Muscle layer of colon (tissue), 2 donors: ENCODE data around the gene ARSG.

Experiments
- H3K27ac ChIP-seq: one replicate; pipeline ENCODE4 v1.7.0; 2013; ENCODE audit warnings: low read depth, mild to moderate bottlenecking, low read length, moderate library complexity
- H3K27me3 ChIP-seq, 2 donors: one replicate each; pipeline ENCODE4 v1.7.0; 2013; ENCODE audit warnings: low read length in 2 of 2, mild to moderate bottlenecking in 2 of 2; ENCODE audit not compliant: insufficient read depth in 2 of 2, control insufficient read depth in 1 of 2
- H3K36me3 ChIP-seq: one replicate; pipeline ENCODE4 v1.7.0; 2013; ENCODE audit warnings: mild to moderate bottlenecking, low read length; ENCODE audit not compliant: insufficient read depth
- H3K4me1 ChIP-seq: one replicate; pipeline ENCODE4 v1.7.0; 2013; ENCODE audit warnings: mild to moderate bottlenecking, low read length; ENCODE audit not compliant: insufficient read depth
- H3K4me3 ChIP-seq, 2 donors: one replicate each; pipeline ENCODE4 v1.7.0; 2013; ENCODE audit warnings: low read length in 2 of 2, low read depth in 1 of 2, mild to moderate bottlenecking in 1 of 2, moderate library complexity in 1 of 2
- H3K9ac ChIP-seq: one replicate; pipeline ENCODE4 v1.7.0; 2013; ENCODE audit warnings: low read length
- H3K9me3 ChIP-seq: one replicate; pipeline ENCODE4 v1.7.0; 2013; ENCODE audit warnings: mild to moderate bottlenecking, low read length
- donor health status: abdominal sarcoma.
- donor health status: Adenocarcinoma of cecum.

The ARSG gene

DNA sequence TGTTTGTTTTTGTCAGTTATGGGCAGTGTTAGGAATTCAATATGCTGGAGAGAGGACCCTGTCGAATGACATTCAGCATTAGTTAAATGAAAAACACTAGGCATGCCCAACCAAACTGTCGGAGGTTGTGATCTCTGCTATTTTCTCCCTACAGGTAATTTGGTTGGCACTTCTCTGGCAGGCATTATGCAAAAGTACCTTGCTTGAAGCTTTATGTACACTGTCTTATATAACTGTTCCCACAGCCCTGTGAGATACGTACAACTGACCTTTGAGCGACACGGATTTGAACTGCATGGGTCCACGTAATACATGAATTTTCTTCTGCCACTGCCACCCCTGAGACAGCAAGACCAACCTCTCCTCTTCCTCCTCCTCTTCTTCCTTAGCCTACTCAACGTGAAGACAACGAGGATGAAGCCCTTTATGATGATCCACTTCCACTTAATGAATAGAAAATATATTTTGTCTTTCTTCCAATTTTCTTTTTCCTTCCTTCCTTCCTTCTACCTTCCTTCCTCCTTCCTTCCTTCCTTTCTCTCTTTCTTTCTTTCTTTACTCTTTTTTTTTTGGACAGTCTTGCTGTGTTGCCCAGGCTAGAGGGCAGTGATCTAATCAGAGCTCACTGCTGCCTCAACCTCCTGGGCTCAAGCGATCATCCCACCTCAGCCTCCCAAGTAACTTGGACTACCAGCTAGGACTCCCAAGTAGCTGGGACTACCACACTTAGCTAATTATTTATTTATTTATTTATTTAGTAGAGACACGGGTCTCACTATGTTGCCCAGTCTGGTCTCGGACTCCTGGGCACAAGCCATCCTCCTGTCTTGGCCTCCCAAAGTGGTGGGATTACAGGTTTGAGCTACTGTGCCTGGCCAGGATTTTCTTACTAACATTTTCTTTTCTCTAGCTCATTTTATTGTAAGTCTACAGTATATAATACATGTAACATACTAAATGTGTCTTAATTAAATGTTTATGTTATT lies 88.7 kb downstream of the ARSG start:
- H3K27me3 ChIP-seq = no peaks in the 10 kb centered on the region
- H3K9me3 ChIP-seq = no peaks in the 10 kb centered on the region
- H3K4me1 ChIP-seq = peaks cover 13% of the 10 kb centered on the region
- H3K27ac ChIP-seq = no peak overlapping the region
- H3K36me3 ChIP-seq = no peaks in the 10 kb centered on the region
- H3K9ac ChIP-seq = no peak overlapping the region
- H3K4me3 ChIP-seq = no peak overlapping the region

DNA sequence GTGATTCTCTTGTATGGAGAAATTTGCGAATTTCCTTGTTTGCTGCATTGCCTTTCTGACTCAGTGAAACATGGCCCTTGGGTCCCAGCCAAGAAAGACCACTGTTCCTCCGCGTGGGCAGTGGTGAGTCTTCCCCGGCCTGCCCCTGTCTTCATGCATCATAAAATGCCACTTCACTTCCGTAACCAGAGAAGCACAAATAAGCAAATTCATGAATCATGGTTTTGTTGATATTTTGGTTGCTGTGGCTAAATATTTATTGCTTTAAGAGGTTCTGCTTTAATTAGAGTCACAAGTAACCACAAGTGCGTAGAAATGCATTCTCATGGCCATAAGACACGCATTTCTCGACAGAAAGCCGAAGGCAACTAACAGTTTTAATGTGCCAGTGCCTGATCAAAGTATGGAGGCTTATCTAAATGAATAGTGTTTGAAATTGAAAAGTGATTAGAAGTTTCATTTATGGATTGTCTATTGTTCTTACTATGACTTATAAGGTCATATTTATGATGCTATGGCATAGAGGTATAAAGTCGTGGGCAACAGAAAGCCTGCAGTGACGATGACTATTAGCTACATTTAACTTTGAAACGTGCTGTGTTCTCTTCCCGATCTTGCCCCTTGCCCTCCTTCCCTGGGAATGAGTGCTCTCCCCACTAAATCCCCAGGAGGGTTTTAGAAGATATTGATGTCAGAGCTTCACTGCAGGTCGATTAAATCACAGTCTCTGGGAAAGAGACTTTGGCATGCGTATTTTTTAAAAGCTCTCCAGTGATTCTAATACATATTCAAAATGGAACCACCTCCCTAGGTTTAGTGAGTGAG lies 90.0 kb downstream of the ARSG start:
- Histone ChIP-seq H3K27ac (no peak overlapping the region), H3K9ac (no peak overlapping the region), H3K4me1 (peaks cover 13% of the 10 kb centered on the region), H3K27me3 (no peaks in the 10 kb centered on the region), H3K4me3 (no peak overlapping the region), H3K36me3 (no peaks in the 10 kb centered on the region), H3K9me3 (no peaks in the 10 kb centered on the region)

- Histone ChIP-seq H3K4me3 (no peak overlapping the region), H3K27me3 (no peaks in the 10 kb centered on the region), H3K9me3 (no peaks in the 10 kb centered on the region), H3K36me3 (no peaks in the 10 kb centered on the region), H3K27ac (no peak overlapping the region), H3K9ac (no peak overlapping the region), H3K4me1 (peaks cover 11% of the 10 kb centered on the region)
These were observed 91.3 kb downstream of the ARSG start for GRCh38 chr17:68382582-68383085.

DNA sequence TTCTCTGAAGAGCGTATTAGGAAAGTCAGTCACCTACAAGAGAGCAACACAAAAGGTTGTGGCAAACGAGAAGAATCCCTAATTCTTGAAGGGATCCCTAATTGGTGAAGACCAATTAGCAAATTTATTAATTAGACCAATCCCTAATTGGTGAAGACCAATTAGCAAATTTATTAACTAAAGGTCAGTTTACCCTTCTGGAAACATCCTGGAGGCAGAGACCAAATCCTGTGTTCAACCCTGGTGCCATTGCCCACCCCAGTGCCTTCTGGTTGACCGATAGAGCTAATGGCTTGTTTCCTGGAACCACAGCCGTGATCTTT lies 91.8 kb downstream of the ARSG start:
- H3K4me1 ChIP-seq = peaks cover 7% of the 10 kb centered on the region
- H3K9ac ChIP-seq = no peak overlapping the region
- no peaks in the 10 kb centered on the region for H3K36me3 ChIP-seq
- H3K4me3 ChIP-seq = no peak overlapping the region
- no peaks in the 10 kb centered on the region for H3K9me3 ChIP-seq
- no peak overlapping the region for H3K27ac ChIP-seq
- no peaks in the 10 kb centered on the region for H3K27me3 ChIP-seq

DNA sequence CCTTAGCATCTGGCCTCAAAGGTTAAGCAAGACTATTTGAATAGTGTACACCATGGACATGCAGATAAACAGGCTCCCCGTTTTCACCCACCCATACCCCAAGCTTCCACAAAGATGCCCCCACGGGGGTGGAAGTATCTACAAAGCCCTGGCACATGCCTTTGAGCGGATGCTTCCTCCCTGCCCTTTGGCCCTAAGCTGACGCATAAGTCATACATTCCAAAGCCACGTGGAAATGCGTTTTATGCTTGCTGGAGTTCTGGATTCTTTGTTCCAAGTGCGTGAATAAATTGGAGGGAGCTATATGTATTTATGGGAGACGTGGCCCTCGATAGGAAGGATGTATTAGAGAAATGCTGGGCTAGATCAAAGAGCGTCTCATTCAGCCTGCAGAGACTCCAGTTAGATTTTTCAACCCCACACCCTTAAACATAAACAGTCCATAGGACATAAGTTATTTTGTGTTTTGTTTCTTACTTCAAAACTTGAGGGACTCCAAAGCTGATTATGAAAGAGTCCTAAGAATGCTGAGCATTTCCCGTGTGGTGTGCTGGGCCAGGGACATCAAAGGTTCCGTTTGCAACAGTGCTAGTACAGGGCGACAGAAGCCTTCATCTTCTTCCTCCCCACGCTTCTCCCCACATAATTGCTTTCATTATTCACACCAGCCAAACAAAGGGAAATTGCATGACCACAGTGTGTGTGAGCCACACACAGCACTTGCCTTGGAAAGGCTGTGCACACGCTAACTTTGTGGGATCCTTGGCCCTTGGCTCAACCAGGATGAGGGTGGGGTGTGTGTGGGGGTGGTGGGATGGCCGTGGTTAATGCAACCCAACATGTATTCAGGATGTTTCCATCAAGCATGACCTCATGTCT lies 92.4 kb downstream of the ARSG start:
- H3K36me3 ChIP-seq = no peaks in the 10 kb centered on the region
- H3K4me1 ChIP-seq = peaks cover 4% of the 10 kb centered on the region
- H3K4me3 ChIP-seq = no peak overlapping the region
- H3K27me3 ChIP-seq = no peaks in the 10 kb centered on the region
- no peak overlapping the region for H3K27ac ChIP-seq
- no peak overlapping the region for H3K9ac ChIP-seq
- H3K9me3 ChIP-seq = no peaks in the 10 kb centered on the region

DNA sequence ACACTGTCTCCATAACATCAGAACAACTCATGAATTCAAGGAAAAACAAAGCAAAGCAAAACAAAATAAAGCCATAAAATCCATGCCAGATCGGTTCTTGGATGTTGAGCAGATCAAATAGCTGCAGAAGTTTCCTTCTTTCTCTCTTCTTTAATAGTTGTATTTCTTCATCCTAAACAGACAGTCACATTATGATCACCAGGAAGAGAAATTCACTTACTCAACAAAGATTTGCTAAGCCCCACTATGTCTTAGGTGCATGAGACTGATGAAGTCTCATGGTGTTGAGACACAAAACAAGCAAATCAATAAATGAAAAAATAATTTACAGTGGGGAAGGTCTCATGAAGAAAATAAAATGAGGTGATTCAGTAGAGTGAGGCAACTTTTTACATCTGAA lies 93.2 kb downstream of the ARSG start:
- Histone ChIP-seq H3K4me3 (no peak overlapping the region), H3K27ac (no peak overlapping the region), H3K27me3 (no peaks in the 10 kb centered on the region), H3K4me1 (peaks cover 4% of the 10 kb centered on the region), H3K9ac (no peak overlapping the region), H3K9me3 (no peaks in the 10 kb centered on the region), H3K36me3 (no peaks in the 10 kb centered on the region)

DNA sequence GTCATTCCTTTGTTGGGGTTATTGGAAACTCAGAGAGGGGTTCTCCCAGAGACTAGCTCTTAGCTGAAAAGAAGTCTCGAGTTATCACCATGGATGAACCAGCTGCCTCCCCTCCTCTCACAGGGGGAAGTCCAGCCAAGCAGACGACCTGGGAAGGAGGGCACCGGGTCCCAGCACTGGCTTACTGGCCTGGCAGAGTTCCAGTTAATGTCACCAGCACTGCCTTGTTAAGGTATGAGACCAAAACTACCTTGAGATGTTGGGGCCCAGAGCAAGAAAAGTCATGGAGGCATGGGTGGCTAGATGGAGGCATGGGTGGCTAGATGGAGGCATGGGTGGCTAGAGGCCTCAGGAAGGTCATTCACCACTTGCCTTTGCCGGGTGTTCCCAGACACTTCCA lies 93.6 kb downstream of the ARSG start:
- no peaks in the 10 kb centered on the region for H3K27me3 ChIP-seq
- H3K36me3 ChIP-seq = no peaks in the 10 kb centered on the region
- no peak overlapping the region for H3K4me3 ChIP-seq
- no peak overlapping the region for H3K9ac ChIP-seq
- H3K27ac ChIP-seq = no peak overlapping the region
- H3K4me1 ChIP-seq = peaks cover 4% of the 10 kb centered on the region
- H3K9me3 ChIP-seq = no peaks in the 10 kb centered on the region

DNA sequence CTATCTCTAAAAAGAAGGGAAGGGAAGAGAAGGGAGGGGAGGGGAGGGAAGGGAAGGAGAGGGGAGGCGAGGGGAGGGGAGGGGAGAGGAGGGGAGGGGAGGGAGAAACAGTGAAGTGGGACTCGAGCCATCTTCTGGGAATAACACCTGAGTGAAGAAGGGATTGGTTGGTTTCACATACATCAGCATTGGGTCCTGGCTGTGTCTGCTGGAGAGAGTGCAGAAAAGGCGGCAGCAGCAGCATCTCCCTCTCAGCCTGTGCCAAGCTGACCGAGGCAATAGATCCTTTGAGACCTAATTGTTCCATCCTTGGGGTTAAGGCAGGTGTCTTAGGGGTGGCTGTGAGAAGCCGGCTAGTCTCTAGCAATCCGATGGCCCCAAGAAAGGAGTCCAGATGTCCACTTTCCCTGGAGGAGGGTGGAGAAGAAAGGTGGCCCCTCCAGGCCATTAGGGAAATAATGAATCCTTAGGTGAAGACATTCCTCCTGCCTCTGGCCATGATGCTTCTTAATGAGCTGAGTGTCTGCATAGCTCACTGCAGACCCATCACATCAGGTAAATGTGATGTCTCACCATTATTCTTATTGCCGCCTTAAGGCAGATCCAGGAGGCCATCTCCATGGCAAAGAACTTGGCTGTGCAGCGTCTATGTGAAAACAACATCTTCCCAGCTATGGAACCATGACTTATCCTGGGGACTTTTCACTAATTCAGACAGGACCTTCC lies 94.4 kb downstream of the ARSG start:
- Histone ChIP-seq H3K9me3 (no peaks in the 10 kb centered on the region), H3K4me1 (peaks cover 4% of the 10 kb centered on the region), H3K27me3 (no peaks in the 10 kb centered on the region), H3K27ac (no peak overlapping the region), H3K36me3 (no peaks in the 10 kb centered on the region), H3K4me3 (no peak overlapping the region), H3K9ac (no peak overlapping the region)

GRCh38 chr17:68387435-68388218 lies 96.3 kb downstream of the ARSG start:
- Histone ChIP-seq H3K27ac (no peak overlapping the region), H3K27me3 (no peaks in the 10 kb centered on the region), H3K9ac (no peak overlapping the region), H3K4me3 (no peak overlapping the region), H3K36me3 (no peaks in the 10 kb centered on the region), H3K9me3 (no peaks in the 10 kb centered on the region), H3K4me1 (peaks cover 4% of the 10 kb centered on the region)

GRCh38 chr17:68389041-68389440 lies 97.7 kb downstream of the ARSG start:
- H3K27ac ChIP-seq = no peak overlapping the region

More at GRCh38 chr17:68389041-68389440, 97.7 kb downstream of the ARSG start:
- no peak overlapping the region for H3K4me3 ChIP-seq
- H3K27me3 ChIP-seq = no peaks in the 10 kb centered on the region
- H3K9ac ChIP-seq = no peak overlapping the region
- H3K36me3 ChIP-seq = no peaks in the 10 kb centered on the region
- peaks cover 4% of the 10 kb centered on the region for H3K4me1 ChIP-seq
- H3K9me3 ChIP-seq = no peaks in the 10 kb centered on the region
